Measurements from ENCODE around the gene FOXA1. TPM values are rescaled to one million over a fixed set of nuclear protein-coding genes. Genes with fewer than 3 reads are reported as not detected.

Gene FOXA1
- total RNA-seq, 4 donors from 2014 or later = 7.4 to 24.6 (median 21.4) TPM

GRCh38 chr14:37587131-37587803 is 7.8 kb downstream of the FOXA1 start:
- no peak for DNase-seq
- peak overlapping the region in 3 of 4 donors; percentile 12 to 59 (median 54) for H3K4me3 ChIP-seq
- H3K9me3 ChIP-seq = no peaks in the 10 kb centered on the region
- TF ChIP-seq CTCF (IDR thresholded peaks at IDR 0.05) (no peak), POLR2A (IDR thresholded peaks at IDR 0.05) (no peak)
- H3K27ac ChIP-seq = peak overlapping the region in 3 of 4 donors; percentile 71 to 81 (median 73)
- H3K36me3 ChIP-seq = no peaks in the 10 kb centered on the region
- peaks cover 0 to 10% (median 0%) of the 10 kb centered on the region in 4 donors for H3K4me1 ChIP-seq
- peaks cover 0 to 42% of the 10 kb centered on the region in 2 donors for H3K27me3 ChIP-seq

- H3K27ac ChIP-seq = peak overlapping the region in 3 of 4 donors; percentile 71 to 81 (median 73)
- peaks cover 0 to 10% (median 0%) of the 10 kb centered on the region in 4 donors for H3K4me1 ChIP-seq
- no peak for TF ChIP-seq CTCF (IDR thresholded peaks at IDR 0.05)
- no peaks in the 10 kb centered on the region for H3K36me3 ChIP-seq
- no peak for DNase-seq
- H3K4me3 ChIP-seq = peak overlapping the region in 2 of 4 donors; percentile 54 to 59
- H3K27me3 ChIP-seq = peaks cover 0 to 38% of the 10 kb centered on the region in 2 donors
- H3K9me3 ChIP-seq = no peaks in the 10 kb centered on the region
Observed at GRCh38 chr14:37586797-37587130, 8.3 kb downstream of the FOXA1 start.

GRCh38 chr14:37585971-37586796 is 8.9 kb downstream of the FOXA1 start:
- no peak for TF ChIP-seq POLR2A (IDR thresholded peaks at IDR 0.05)
- no peak for TF ChIP-seq CTCF (IDR thresholded peaks at IDR 0.05)
- no peaks in the 10 kb centered on the region for H3K36me3 ChIP-seq
- no peak overlapping the region for H3K4me3 ChIP-seq
- peak overlapping the region in 2 of 4 donors; percentile 33 to 73 for H3K27ac ChIP-seq
- H3K27me3 ChIP-seq = peaks cover 0 to 35% of the 10 kb centered on the region in 2 donors
- no peaks in the 10 kb centered on the region for H3K9me3 ChIP-seq
- peaks cover 0 to 10% (median 0%) of the 10 kb centered on the region in 4 donors for H3K4me1 ChIP-seq
- no peak for DNase-seq

GRCh38 chr14:37585101-37585511 is 9.9 kb downstream of the FOXA1 start:
- Histone ChIP-seq H3K36me3 (no peaks in the 10 kb centered on the region), H3K9me3 (no peaks in the 10 kb centered on the region), H3K27me3 (peaks cover 0 to 35% of the 10 kb centered on the region in 2 donors), H3K4me1 (peaks cover 0 to 10% (median 0%) of the 10 kb centered on the region in 4 donors), H3K4me3 (no peak overlapping the region), H3K27ac (peak overlapping the region in 2 of 4 donors; percentile 55 to 84)
- TF ChIP-seq CTCF (IDR thresholded peaks at IDR 0.05) = no peak
- TF ChIP-seq POLR2A (IDR thresholded peaks at IDR 0.05) = no peak
- no peak for DNase-seq

GRCh38 chr14:37584211-37585100 is 10.6 kb downstream of the FOXA1 start:
- DNase-seq = peak in 1 of 3 donors; percentile 59
- TF ChIP-seq POLR2A (IDR thresholded peaks at IDR 0.05) = no peak
- no peak for TF ChIP-seq CTCF (IDR thresholded peaks at IDR 0.05)
- Histone ChIP-seq H3K9me3 (no peaks in the 10 kb centered on the region), H3K4me3 (peak overlapping the region in 3 of 4 donors; percentile 25 to 62 (median 50)), H3K27ac (peak overlapping the region in 2 of 4 donors; percentile 55 to 84), H3K27me3 (peaks cover 0 to 35% of the 10 kb centered on the region in 2 donors), H3K4me1 (peaks cover 0 to 10% (median 0%) of the 10 kb centered on the region in 4 donors), H3K36me3 (no peaks in the 10 kb centered on the region)
